K562 (cell line): ENCODE results near the gene ASPDH. TPM values are rescaled to one million over a fixed set of nuclear protein-coding genes. Genes with fewer than 3 reads are reported as not detected.

Source experiments
- ATAC-seq: fragments of 200-7000 bp; cut with Tn5 transposase; 3 replicates; pipeline ENCODE4 v1.9.1; 2020; ENCODE audit warnings: moderate library complexity
- BruUV-seq: library from RNA; stranded (reverse); fragments of 400-500 nt; replicated peaks from 2 replicates; lab custom pipeline; 2021; lab: Mats Ljungman, UMichigan
- CTCF ChIA-PET: fragments of 300-600 bp; formaldehyde crosslinking; extraction: SDS; loops from one replicate; lab custom pipeline; 2021; ENCODE audit warnings: low intra/inter-chr PET ratio; lab: Yijun Ruan, JAX
- POLR2A ChIA-PET: fragments of 300-600, 350-650 bp; sonication (Branson Sonifier 250); formaldehyde crosslinking; extraction: SDS; loops from one replicate; lab custom pipeline; 2021; ENCODE audit warnings: antibody characterized with exemption, inconsistent platforms; lab: Yijun Ruan, JAX
- DNase-seq, 4 experiments: peaks; one replicate each; pipeline versions ENCODE4 v3.0.0 to v3.0.0-alpha.2; 2011 to 2018; ENCODE audit warnings: low spot score in 3 of 4, mixed read lengths in 3 of 4; ENCODE audit errors: extremely low read depth in 1 of 4
- FAIRE-seq: peaks from 2 replicates; lab custom pipeline; 2011; peaks lifted over from hg19 to GRCh38; lab: Jason Lieb, UNC
- H2AFZ ChIP-seq: 2 replicates; pipeline ENCODE4 v1.6.0; 2011; ENCODE audit warnings: low read depth, low read length, control low read depth, inconsistent platforms
- H3K27ac ChIP-seq: fragments of 200-600 bp; 3 replicates; pipeline ENCODE4 v1.8.0; 2011; ENCODE audit warnings: low read depth, mild to moderate bottlenecking, control low read depth, inconsistent platforms, low read length, moderate library complexity, mixed read lengths; ENCODE audit errors: extremely low read depth
- H3K27me3 ChIP-seq, 2 experiments: fragments of 300-600 bp in 1 of 2; 2 replicates in 1 of 2; 3 replicates in 1 of 2; pipeline versions ENCODE4 v1.6.0 to v1.8.0; 2011; ENCODE audit warnings: inconsistent platforms in 2 of 2, low read length in 2 of 2, mild to moderate bottlenecking in 1 of 2, mixed read lengths in 1 of 2, moderate library complexity in 1 of 2; ENCODE audit not compliant: control insufficient read depth in 2 of 2, insufficient read depth in 2 of 2
- H3K36me3 ChIP-seq: fragments of 300-600 bp; 3 replicates; pipeline ENCODE4 v1.8.0; 2011; ENCODE audit warnings: mild to moderate bottlenecking, low read length, inconsistent platforms; ENCODE audit not compliant: control insufficient read depth, insufficient read depth
- H3K4me1 ChIP-seq, 2 experiments: fragments of 200-600 bp in 1 of 2; replicated peaks in 1 of 2; 2 replicates in 1 of 2; 3 replicates in 1 of 2; pipeline versions ENCODE4 v1.5.1 to v1.8.0; 2011; ENCODE audit warnings: inconsistent platforms in 2 of 2, low read length in 2 of 2, mild to moderate bottlenecking in 1 of 2, mixed read lengths in 1 of 2, moderate library complexity in 1 of 2; ENCODE audit not compliant: control insufficient read depth in 2 of 2, insufficient read depth in 2 of 2
- H3K4me2 ChIP-seq: 2 replicates; pipeline ENCODE4 v1.6.1; 2011; ENCODE audit warnings: low read length, control low read depth, inconsistent platforms, mixed read lengths; ENCODE audit not compliant: insufficient read depth
- H3K4me3 ChIP-seq: fragments of 200-600 bp; sonication (generic), shearing (Covaris generic); 2 replicates; pipeline ENCODE4 v1.5.1; 2016; ENCODE audit warnings: control low read depth, inconsistent platforms
- H3K79me2 ChIP-seq: fragments of 200-600 bp; 3 replicates; pipeline ENCODE4 v1.8.0; 2011; ENCODE audit warnings: low read length, inconsistent platforms; ENCODE audit not compliant: control insufficient read depth, insufficient read depth
- H3K9ac ChIP-seq, 2 experiments: 2 replicates each; pipeline versions ENCODE4 v1.6.0 to v1.6.1; 2011; ENCODE audit warnings: low read depth in 2 of 2, low read length in 2 of 2, control low read depth in 1 of 2, inconsistent platforms in 1 of 2, mild to moderate bottlenecking in 1 of 2, mixed read lengths in 1 of 2; ENCODE audit not compliant: insufficient read depth in 1 of 2
- H3K9me1 ChIP-seq: one replicate; pipeline ENCODE4 v1.6.0; 2011; ENCODE audit warnings: inconsistent platforms, mild to moderate bottlenecking, low read length, moderate library complexity; ENCODE audit not compliant: control insufficient read depth, insufficient read depth
- H3K9me3 ChIP-seq: replicated peaks from 2 replicates; pipeline ENCODE4 v1.5.1; 2011; ENCODE audit warnings: low read depth, low read length, inconsistent platforms; ENCODE audit not compliant: control insufficient read depth, insufficient read depth
- H4K20me1 ChIP-seq: replicated peaks from 2 replicates; pipeline ENCODE4 v1.6.1; 2011; ENCODE audit warnings: low read length, inconsistent platforms, mixed read lengths; ENCODE audit not compliant: control insufficient read depth, insufficient read depth
- BCL6 ChIP-seq: fragments of 250-450 bp; sonication (Bioruptor Pico); IDR thresholded peaks from 2 replicates; pipeline ENCODE4 v1.4.0; 2020
- BHLHE40 ChIP-seq: IDR thresholded peaks from 2 replicates; pipeline ENCODE4 v1.6.1; 2011; ENCODE audit warnings: low read length, improper control_type of control experiment
- C11orf30 ChIP-seq: fragments of 450-650 bp; IDR thresholded peaks from 2 replicates; pipeline ENCODE4 v1.6.1; 2016; ENCODE audit warnings: low read depth, mild to moderate bottlenecking
- MAFG ChIP-seq: fragments of 450-650 bp; conservative IDR thresholded peaks from 2 replicates; pipeline ENCODE4 v1.6.1; 2016; ENCODE audit warnings: missing genetic modification characterization, missing compliant biosample characterization
- NFE2 ChIP-seq: IDR thresholded peaks from 2 replicates; pipeline ENCODE4 v1.6.1; 2014; ENCODE audit warnings: antibody characterized with exemption, low read depth
- NRF1 ChIP-seq, 2 experiments: fragments of 450-650 bp; IDR thresholded peaks in 1 of 2; conservative IDR thresholded peaks in 1 of 2; 2 replicates each; pipeline ENCODE4 v1.6.1; 2014; ENCODE audit warnings: mild to moderate bottlenecking in 2 of 2
- PHF21A ChIP-seq: fragments of 450-650 bp; IDR thresholded peaks from 2 replicates; pipeline ENCODE4 v1.6.1; 2017; ENCODE audit warnings: low read depth, borderline replicate concordance
- WGBS: fragments of 100-300 bp; shearing (Covaris generic); methylation state at CpG from one replicate; pipeline ENCODE4 v1.1.6; 2016; ENCODE audit warnings: low coverage, mixed read lengths; ENCODE audit not compliant: insufficient coverage; ENCODE audit errors: missing lambda C conversion rate; 5-methylcytosine and 5-hydroxymethylcytosine counted together
- in situ Hi-C: fragments of 300-500 bp; cut with MboI; formaldehyde crosslinking; loops from 4 replicates; pipeline ENCODE4 v1.15.0; 2018; ENCODE audit warnings: inconsistent platforms, mixed read lengths
- intact Hi-C: fragments of 100-400 bp; cut with micrococcal nuclease; formaldehyde crosslinking; loops from 2 replicates; pipeline ENCODE4 v1.14.2; 2022
- polyA plus RNA-seq, 8 experiments: library from polyadenylated mRNA; depleted of rRNA in 4 of 8; stranded (reverse) in 5 of 8; unstranded in 3 of 8; fragments of >200 nt; fragmentation: Nextera tagmentation in 2 of 8; fragmentation: Illumina TruSeq in 1 of 8; extraction: Ambion mirVana in 2 of 8; extraction: Trizol in 1 of 8; gene quantifications; 2 replicates each; pipeline versions ENCODE4 v1.2.1 to v1.2.3, GENCODE V29; 2011 to 2014; ENCODE audit warnings: inconsistent platforms in 1 of 8, missing spikeins in 1 of 8
- total RNA-seq, 7 experiments: library from RNA; depleted of rRNA in 6 of 7; stranded (reverse); fragments of >200 nt in 6 of 7; fragmentation: Illumina TruSeq in 2 of 7; extraction: Trizol in 2 of 7; gene quantifications; 2 replicates each; pipeline versions ENCODE4 v1.2.1 to v1.2.3, GENCODE V29; 2011 to 2021; ENCODE audit warnings: low replicate concordance in 1 of 7
- TF ChIP-seq, protein P1 (sequence below): fragments of 250-450 bp; sonication (Bioruptor Pico); IDR thresholded peaks from 2 replicates; pipeline ENCODE4 v1.5.0; 2021
- TF ChIP-seq, protein P2 (sequence below): fragments of 450-650 bp; formaldehyde crosslinking; IDR thresholded peaks from 2 replicates; pipeline ENCODE4 v1.4.0; 2020; ENCODE audit warnings: mild to moderate bottlenecking, moderate library complexity
- TF ChIP-seq, protein P3 (sequence below): fragments of 450-650 bp; IDR thresholded peaks from 2 replicates; pipeline ENCODE4 v1.6.1; 2016

Gene ASPDH
- total and polyA plus RNA-seq, 9 of the 15 experiments (the other 6 are each of a cell fraction or from before 2014, with no cell fraction given), result not detected

DNA sequence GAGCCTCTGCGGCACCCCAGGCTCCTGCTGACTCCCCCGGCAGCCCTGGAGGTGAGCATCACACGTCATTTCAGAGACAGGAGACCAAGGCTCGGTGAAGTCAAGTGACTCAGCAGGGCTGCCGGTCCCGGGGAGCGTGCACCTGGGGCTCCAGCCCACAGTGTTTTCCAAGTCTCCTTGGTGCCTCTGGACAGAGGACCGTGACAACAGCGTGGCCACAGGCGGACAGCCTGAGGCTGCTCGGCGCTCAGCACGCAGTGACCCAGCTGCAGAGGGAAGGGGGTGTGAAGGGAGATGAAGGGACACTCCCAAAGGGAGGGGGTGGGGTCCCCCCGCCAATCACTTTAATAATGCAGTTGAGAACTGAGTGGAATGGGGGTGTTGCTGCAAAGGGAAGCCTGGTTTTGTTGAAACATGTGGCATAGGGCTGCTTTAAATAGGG is 17.5 kb upstream of the ASPDH start:
- Histone ChIP-seq H4K20me1 (no peaks in the 10 kb centered on the region), H3K4me1 (peaks cover 0 to 10% of the 10 kb centered on the region in 2 experiments; a peak in 2 of 5 replicates), H2AFZ (no peak overlapping the region), H3K36me3 (no peaks in the 10 kb centered on the region), H3K4me3 (no peak overlapping the region), H3K4me2 (no peak overlapping the region), H3K9ac (peak overlapping the region in 1 of 2 experiments; percentile 81; a peak in 2 of 4 replicates), H3K9me1 (peaks cover 3% of the 10 kb centered on the region), H3K79me2 (no peaks in the 10 kb centered on the region), H3K27ac (no peak overlapping the region), H3K9me3 (peaks cover 3% of the 10 kb centered on the region), H3K27me3 (peaks cover 3 to 22% of the 10 kb centered on the region in 2 experiments; a peak in 3 of 5 replicates)
- intact Hi-C loops (loop anchor here (10.0 kb wide), 1 partner anchor 174 kb away; no protein-coding TSS in a partner anchor), in situ Hi-C loops (loop anchor here (5.0 to 10.0 kb wide), 2 partner anchors 251 to 384 kb away; partner anchors contain the start of gene KLK4)
- WGBS, result 9% methylated on average over 12 of the region's 14 CpGs
- ATAC-seq (peak; percentile 53; the same call in 2 of the 3 replicates), DNase-seq (peak in 2 of 4 experiments; percentile 34 to 40), FAIRE-seq (peak; percentile 35)
- ChIA-PET POLR2A (no interaction called here), CTCF (no interaction called here)
- no TSS peak for BruUV-seq
- TF ChIP-seq, protein P1, sequence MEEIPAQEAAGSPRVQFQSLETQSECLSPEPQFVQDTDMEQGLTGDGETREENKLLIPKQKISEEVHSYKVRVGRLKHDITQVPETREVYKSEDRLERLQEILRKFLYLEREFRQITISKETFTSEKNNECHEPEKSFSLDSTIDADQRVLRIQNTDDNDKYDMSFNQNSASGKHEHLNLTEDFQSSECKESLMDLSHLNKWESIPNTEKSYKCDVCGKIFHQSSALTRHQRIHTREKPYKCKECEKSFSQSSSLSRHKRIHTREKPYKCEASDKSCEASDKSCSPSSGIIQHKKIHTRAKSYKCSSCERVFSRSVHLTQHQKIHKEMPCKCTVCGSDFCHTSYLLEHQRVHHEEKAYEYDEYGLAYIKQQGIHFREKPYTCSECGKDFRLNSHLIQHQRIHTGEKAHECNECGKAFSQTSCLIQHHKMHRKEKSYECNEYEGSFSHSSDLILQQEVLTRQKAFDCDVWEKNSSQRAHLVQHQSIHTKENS (CRISPR knock-in tag), result no peak
- TF ChIP-seq, protein P2, sequence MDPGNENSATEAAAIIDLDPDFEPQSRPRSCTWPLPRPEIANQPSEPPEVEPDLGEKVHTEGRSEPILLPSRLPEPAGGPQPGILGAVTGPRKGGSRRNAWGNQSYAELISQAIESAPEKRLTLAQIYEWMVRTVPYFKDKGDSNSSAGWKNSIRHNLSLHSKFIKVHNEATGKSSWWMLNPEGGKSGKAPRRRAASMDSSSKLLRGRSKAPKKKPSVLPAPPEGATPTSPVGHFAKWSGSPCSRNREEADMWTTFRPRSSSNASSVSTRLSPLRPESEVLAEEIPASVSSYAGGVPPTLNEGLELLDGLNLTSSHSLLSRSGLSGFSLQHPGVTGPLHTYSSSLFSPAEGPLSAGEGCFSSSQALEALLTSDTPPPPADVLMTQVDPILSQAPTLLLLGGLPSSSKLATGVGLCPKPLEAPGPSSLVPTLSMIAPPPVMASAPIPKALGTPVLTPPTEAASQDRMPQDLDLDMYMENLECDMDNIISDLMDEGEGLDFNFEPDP, result no peak
- TF ChIP-seq C11orf30 (peak; percentile 16; the same call in 1 of the 2 replicates), MAFG (0 out of 2 replicates have a peak, but pooled peaks have one; percentile 19), BCL6 (CRISPR knock-in tag) (no peak), NFE2 (peak; percentile 61), PHF21A (no peak), NRF1 (conservative IDR thresholded peaks at IDR 0.05 in 1 of 2, IDR thresholded peaks at IDR 0.05 in 1 of 2) (0 out of 4 replicates have a peak, but pooled peaks have one; percentile 21 to 32), BHLHE40 (peak; percentile 35; the same call in 1 of the 2 replicates)
- TF ChIP-seq, protein P3, sequence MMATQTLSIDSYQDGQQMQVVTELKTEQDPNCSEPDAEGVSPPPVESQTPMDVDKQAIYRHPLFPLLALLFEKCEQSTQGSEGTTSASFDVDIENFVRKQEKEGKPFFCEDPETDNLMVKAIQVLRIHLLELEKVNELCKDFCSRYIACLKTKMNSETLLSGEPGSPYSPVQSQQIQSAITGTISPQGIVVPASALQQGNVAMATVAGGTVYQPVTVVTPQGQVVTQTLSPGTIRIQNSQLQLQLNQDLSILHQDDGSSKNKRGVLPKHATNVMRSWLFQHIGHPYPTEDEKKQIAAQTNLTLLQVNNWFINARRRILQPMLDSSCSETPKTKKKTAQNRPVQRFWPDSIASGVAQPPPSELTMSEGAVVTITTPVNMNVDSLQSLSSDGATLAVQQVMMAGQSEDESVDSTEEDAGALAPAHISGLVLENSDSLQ, result peak; percentile 38; the same call in 1 of the 2 replicates
